SU-DHL-6 (cell line): ENCODE measurements around the gene TSPAN1.

ENCODE experiments used
- H2AFZ ChIP-seq: fragments of 200-600 bp; sonication (generic); 2 replicates; pipeline ENCODE4 v1.6.1; 2014; ENCODE audit warnings: low read depth, mild to moderate bottlenecking, moderate library complexity, mixed read lengths, antibody characterized with exemption, low read length; ENCODE audit not compliant: severe bottlenecking
- H3F3A ChIP-seq: fragments of 200-600 bp; shearing (Covaris generic); 2 replicates; pipeline ENCODE4 v1.6.0; 2016; ENCODE audit warnings: antibody characterized with exemption, mild to moderate bottlenecking; ENCODE audit not compliant: insufficient read depth
- H3K27ac ChIP-seq: fragments of 200-600 bp; sonication (generic); 2 replicates; pipeline ENCODE4 v1.5.1; 2016; ENCODE audit warnings: low read depth, mild to moderate bottlenecking, low read length, moderate library complexity, mixed read lengths
- H3K27me3 ChIP-seq: fragments of 200-600 bp; sonication (generic), shearing (Covaris generic); 2 replicates; pipeline ENCODE4 v1.6.0; 2014; ENCODE audit warnings: mild to moderate bottlenecking, low read length
- H3K36me3 ChIP-seq: fragments of 200-600 bp; sonication (generic); 2 replicates; pipeline ENCODE4 v1.6.1; 2014; ENCODE audit warnings: mild to moderate bottlenecking, low read length, mixed read lengths
- H3K4me2 ChIP-seq: fragments of 300-600, 200-600 bp; shearing (Covaris generic), sonication (generic); 2 replicates; pipeline ENCODE4 v1.6.0; 2014; ENCODE audit warnings: low read length, low read depth, mild to moderate bottlenecking; ENCODE audit not compliant: poor library complexity, severe bottlenecking
- H3K4me3 ChIP-seq: fragments of 200-600 bp; sonication (generic); 2 replicates; pipeline ENCODE4 v1.5.1; 2014; ENCODE audit warnings: antibody characterized with exemption, low read length, mild to moderate bottlenecking, mixed read lengths; ENCODE audit not compliant: insufficient read depth, poor library complexity, severe bottlenecking
- H3K79me2 ChIP-seq: fragments of 200-600 bp; sonication (generic); 2 replicates; pipeline ENCODE4 v1.6.1; 2014; ENCODE audit warnings: mild to moderate bottlenecking, low read length, moderate library complexity; ENCODE audit not compliant: insufficient read depth
- H3K9ac ChIP-seq: fragments of 200-600 bp; sonication (generic); 2 replicates; pipeline ENCODE4 v1.7.0; 2014; ENCODE audit warnings: mild to moderate bottlenecking, low read length
- H3K9me2 ChIP-seq: fragments of 200-600 bp; sonication (generic); replicated peaks from 2 replicates; pipeline ENCODE4 v1.6.1; 2014; ENCODE audit warnings: low read length; ENCODE audit not compliant: insufficient read depth
- H3K9me3 ChIP-seq: fragments of 200-600 bp; sonication (generic); 2 replicates; pipeline ENCODE4 v1.6.1; 2014; ENCODE audit warnings: low read length, mixed read lengths; ENCODE audit not compliant: insufficient read depth
- H4K20me1 ChIP-seq: fragments of 200-600 bp; sonication (generic); 2 replicates; pipeline ENCODE4 v1.6.1; 2014; ENCODE audit warnings: low read depth, mild to moderate bottlenecking, antibody characterized with exemption, low read length, moderate library complexity, mixed read lengths
- CTCF ChIP-seq: fragments of 200-600 bp; sonication (generic); IDR thresholded peaks from one replicate; pipeline ENCODE4 v1.5.1; 2017; ENCODE audit warnings: antibody characterized with exemption, mild to moderate bottlenecking, low read length, moderate library complexity; ENCODE audit not compliant: insufficient read depth, poor library complexity, severe bottlenecking
- EZH2phosphoT487 ChIP-seq: fragments of 200-600 bp; sonication (generic), shearing (Covaris generic); conservative IDR thresholded peaks from 2 replicates; pipeline ENCODE4 v1.6.1; 2018; ENCODE audit warnings: mild to moderate bottlenecking, antibody characterized with exemption, low read length, moderate library complexity, mixed read lengths

The TSPAN1 gene

GRCh38 chr1:46190539-46190938 is 15.7 kb downstream of the TSPAN1 start:
- Histone ChIP-seq H3K9me2 (no peaks in the 10 kb centered on the region), H3K9me3 (no peaks in the 10 kb centered on the region), H3K9ac (no peak overlapping the region), H3K79me2 (no peaks in the 10 kb centered on the region), H3F3A (no peaks in the 10 kb centered on the region), H3K27me3 (no peaks in the 10 kb centered on the region), H3K4me2 (no peak overlapping the region), H3K4me3 (no peak overlapping the region), H4K20me1 (no peaks in the 10 kb centered on the region), H2AFZ (no peak overlapping the region), H3K36me3 (no peaks in the 10 kb centered on the region), H3K27ac (no peak overlapping the region)
- TF ChIP-seq EZH2phosphoT487 (no peak), CTCF (no peak)

- Histone ChIP-seq H3K9ac (no peak overlapping the region), H3K79me2 (no peaks in the 10 kb centered on the region), H3K27ac (no peak overlapping the region), H3F3A (no peaks in the 10 kb centered on the region), H3K9me2 (no peaks in the 10 kb centered on the region), H3K4me2 (no peak overlapping the region), H2AFZ (no peak overlapping the region), H3K27me3 (no peaks in the 10 kb centered on the region), H3K9me3 (no peaks in the 10 kb centered on the region), H3K36me3 (no peaks in the 10 kb centered on the region), H4K20me1 (no peaks in the 10 kb centered on the region), H3K4me3 (no peak overlapping the region)
- TF ChIP-seq EZH2phosphoT487, result no peak
- no peak for TF ChIP-seq CTCF
Observed at GRCh38 chr1:46191033-46191701, 16.3 kb downstream of the TSPAN1 start.

GRCh38 chr1:46192171-46192570 is 17.3 kb downstream of the TSPAN1 start:
- H2AFZ ChIP-seq, result no peak overlapping the region
- H3K36me3 ChIP-seq, result no peaks in the 10 kb centered on the region
- H3K27me3 ChIP-seq, result no peaks in the 10 kb centered on the region
- TF ChIP-seq EZH2phosphoT487, result no peak
- no peak for TF ChIP-seq CTCF
- H3K4me3 ChIP-seq, result no peak overlapping the region
- H4K20me1 ChIP-seq, result no peaks in the 10 kb centered on the region
- no peak overlapping the region for H3K4me2 ChIP-seq
- H3K9me2 ChIP-seq, result no peaks in the 10 kb centered on the region
- H3K79me2 ChIP-seq, result no peaks in the 10 kb centered on the region
- no peaks in the 10 kb centered on the region for H3K9me3 ChIP-seq
- no peaks in the 10 kb centered on the region for H3F3A ChIP-seq
- no peak overlapping the region for H3K9ac ChIP-seq
- no peak overlapping the region for H3K27ac ChIP-seq
